ENCODE measurements around the gene SSX2IP. TPM values are rescaled to one million over a fixed set of nuclear protein-coding genes. Genes with fewer than 3 reads are reported as not detected.

SSX2IP gene
- total RNA-seq, 2 donors from 2014 or later = 4.1 to 10.7 TPM

DNA sequence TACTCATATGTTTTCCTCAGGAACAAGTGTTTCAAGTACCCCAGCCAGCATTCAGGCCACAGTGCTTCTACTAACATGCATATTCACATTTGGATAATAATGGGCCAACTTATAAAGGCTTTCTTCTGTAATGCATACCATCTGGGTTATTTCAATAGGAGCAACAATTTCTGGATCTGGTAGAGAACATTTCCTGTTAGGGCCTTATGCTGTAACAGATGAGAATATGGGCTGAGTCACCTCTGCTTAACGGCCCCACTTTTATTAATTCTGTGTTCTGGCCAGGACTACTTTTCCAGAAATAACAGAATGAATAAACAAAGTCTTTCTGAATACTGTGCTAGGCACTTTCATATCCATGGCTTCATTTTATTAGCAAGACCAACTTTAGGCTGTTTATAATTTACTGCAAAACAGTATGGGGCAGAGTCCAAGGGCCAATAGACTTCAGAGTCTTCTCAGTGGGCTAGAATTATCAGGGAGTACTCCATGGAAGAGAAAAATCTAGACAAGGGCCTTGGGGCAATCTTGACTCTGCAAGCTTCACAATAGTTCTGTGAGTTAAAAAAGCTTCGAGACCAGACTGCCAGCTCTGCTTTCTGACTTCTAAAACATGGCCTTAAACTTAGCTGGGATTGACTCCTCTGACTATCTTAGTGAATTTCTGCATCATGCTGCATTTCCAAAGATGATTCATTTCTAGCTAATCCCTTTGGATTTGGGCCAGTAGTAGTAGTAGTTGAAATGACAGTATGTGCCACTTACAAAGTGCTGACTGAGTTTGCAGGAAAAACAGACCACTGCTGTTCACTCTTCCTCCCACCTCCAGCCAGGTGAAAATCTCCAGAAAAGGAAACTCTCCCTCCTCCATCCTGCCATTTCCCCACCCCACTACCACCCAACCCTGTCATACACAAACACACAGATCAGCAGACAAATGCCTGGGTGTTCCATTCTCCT, 8.2 kb upstream of the SSX2IP start:
- Mint-ChIP-seq H3K27me3 (peaks cover 10% of the 10 kb centered on the region), H3K4me3 (no peak overlapping the region), H3K9me3 (no peaks in the 10 kb centered on the region), H3K4me1 (peaks cover 3% of the 10 kb centered on the region), H3K36me3 (ENCODE audit: low read depth) (no peaks in the 10 kb centered on the region), H3K27ac (no peak overlapping the region)
- ATAC-seq (replicated peaks) = no peak

DNA sequence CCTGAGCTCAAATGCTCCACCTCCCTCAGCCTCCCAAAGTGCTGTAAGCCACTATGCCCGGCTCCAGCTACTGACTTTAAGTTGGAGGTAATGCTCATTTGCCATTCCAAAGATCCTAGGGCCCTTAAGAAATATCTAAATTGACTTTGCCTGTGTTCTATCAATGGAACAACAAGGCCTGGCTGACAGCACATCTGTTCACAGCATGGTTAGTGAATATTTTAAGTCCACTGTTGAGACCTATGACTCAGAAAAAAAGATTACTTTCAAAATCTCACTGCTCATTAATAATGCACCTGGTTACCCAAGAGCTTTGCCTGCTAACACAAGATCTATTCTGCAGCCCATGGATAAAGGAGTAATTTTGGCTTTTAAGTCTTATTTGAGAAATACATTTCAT, 3.5 kb upstream of the SSX2IP start:
- Mint-ChIP-seq H3K4me3 (peak overlapping the region; percentile 81), H3K27me3 (no peaks in the 10 kb centered on the region), H3K36me3 (ENCODE audit: low read depth) (no peaks in the 10 kb centered on the region), H3K9me3 (no peaks in the 10 kb centered on the region), H3K27ac (no peak overlapping the region), H3K4me1 (peaks cover 21% of the 10 kb centered on the region)
- no peak for ATAC-seq (replicated peaks)

DNA sequence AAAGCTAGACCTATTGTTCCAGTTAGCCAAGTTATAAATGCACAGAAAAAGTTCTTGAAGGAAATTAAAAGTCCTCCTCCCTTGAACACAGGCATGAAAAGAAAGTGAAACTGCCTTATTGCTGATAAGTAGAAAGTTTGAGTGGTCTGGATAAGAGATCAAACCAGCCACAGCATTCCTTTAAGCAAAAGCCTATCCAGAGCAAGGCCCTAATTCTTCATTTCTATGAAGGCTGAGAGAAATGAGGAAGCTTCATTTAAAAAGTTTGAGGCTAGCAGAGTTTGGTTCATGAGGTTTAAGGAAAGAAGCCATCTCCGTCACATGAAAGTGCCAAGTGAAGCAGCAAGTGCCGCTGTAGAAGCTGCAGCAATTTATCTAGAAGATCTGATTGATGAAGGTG, 2.7 kb upstream of the SSX2IP start:
- peak overlapping the region; percentile 81 for H3K4me3 Mint-ChIP-seq
- no peaks in the 10 kb centered on the region for H3K36me3 Mint-ChIP-seq (ENCODE audit: low read depth)
- peak overlapping the region; percentile 81 for H3K27ac Mint-ChIP-seq
- no peaks in the 10 kb centered on the region for H3K9me3 Mint-ChIP-seq
- peaks cover 29% of the 10 kb centered on the region for H3K4me1 Mint-ChIP-seq
- H3K27me3 Mint-ChIP-seq = no peaks in the 10 kb centered on the region
- ATAC-seq (replicated peaks) = no peak

DNA sequence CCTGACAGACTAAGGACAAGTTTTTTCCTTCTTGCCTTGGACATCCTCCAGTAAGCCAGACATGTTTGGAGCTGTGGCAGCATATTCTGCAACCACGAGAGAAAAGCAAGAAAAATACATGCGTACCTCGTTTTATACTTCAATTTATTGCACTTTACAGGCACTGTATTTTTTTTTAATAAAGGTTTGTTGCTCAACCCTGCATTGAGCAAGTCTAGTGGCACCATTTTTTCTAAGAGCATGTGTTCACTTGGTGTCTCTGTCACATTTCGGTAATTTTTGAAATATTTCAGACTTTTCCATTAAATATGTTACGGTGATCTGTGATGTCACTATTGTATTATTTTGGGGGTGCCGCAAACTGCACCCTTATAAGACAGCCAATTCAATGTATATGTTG, 2.1 kb upstream of the SSX2IP start:
- no peaks in the 10 kb centered on the region for H3K36me3 Mint-ChIP-seq (ENCODE audit: low read depth)
- H3K4me1 Mint-ChIP-seq = peaks cover 33% of the 10 kb centered on the region
- no peaks in the 10 kb centered on the region for H3K9me3 Mint-ChIP-seq
- no peaks in the 10 kb centered on the region for H3K27me3 Mint-ChIP-seq
- peak overlapping the region; percentile 81 for H3K4me3 Mint-ChIP-seq
- H3K27ac Mint-ChIP-seq = peak overlapping the region; percentile 81
- no peak for ATAC-seq (replicated peaks)

DNA sequence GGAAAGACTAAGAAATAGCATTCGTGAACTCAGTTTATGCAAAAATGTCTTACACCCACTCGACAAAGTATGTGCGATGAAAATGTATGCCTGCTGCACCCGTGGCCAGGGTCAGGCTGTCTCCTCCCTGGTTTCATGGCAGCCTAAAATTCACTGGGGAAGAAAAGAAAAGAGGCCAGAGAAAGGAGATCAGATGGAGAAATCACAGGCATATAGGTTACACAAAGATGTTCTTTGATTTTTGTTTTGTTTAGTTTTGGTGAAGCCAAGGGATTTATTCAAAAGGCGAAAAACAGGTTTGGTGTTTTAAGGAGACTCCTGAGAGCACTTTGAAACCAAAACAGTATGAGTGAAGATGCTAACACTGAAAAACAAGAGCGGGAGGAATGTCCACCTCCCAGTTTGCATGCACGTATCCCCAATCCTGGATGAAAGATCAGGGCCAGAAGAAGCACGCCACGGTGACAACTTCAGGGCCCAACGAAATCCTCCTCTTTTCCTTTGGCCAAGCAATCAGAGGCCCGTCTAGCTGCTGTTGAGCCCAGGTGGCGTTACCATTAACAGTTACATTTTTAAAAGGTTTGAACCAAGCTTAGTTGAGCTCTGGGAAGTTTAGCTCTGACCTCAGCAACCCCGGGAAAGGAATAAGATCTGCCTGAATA, 992 bp upstream of the SSX2IP start:
- no peaks in the 10 kb centered on the region for H3K9me3 Mint-ChIP-seq
- no peaks in the 10 kb centered on the region for H3K36me3 Mint-ChIP-seq (ENCODE audit: low read depth)
- no peaks in the 10 kb centered on the region for H3K27me3 Mint-ChIP-seq
- H3K4me3 Mint-ChIP-seq = peak overlapping the region; percentile 94
- H3K4me1 Mint-ChIP-seq = peaks cover 38% of the 10 kb centered on the region
- H3K27ac Mint-ChIP-seq = peak overlapping the region; percentile 94
- no peak for ATAC-seq (replicated peaks)

DNA sequence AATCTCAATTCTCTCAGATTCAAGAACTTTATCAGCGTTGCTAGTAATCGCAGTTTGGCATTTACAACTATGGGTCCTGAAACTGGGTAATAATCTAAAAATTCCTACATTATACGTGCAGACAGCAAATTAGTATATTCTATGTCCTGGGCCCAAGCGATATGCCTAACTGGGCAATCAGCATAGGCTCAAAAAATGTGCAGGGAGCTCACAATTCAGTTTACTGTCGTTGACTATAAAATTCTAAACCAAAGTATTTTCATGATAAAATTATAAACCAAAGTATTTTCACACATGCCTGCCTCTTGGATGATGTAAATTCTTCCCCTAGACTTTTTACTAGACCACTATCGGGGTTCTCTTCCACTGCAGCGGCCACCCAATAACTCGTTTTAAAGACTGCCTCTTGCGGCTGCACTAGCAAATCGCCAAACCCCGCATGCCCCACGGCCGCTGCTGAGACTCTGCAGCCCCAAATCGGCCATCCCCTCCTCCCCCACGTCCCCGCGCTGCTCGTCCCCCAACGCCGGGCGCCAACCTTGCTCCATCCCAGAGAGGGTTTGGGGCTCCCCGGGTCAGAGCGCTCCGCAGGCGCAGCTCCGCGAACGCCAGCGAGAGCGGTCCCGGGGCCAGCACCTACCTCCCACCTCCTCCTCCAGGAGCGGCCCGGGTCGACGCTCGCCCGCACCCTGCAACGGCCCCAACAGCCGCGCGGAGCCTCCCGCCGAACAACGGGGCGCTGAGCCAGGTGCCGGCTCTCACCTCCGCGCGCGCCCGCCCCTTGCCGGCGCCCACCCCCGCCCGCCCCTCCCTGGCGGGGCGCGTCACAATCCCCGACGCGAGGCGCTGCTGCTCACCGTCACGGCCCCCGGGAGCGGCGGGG, 506 bp downstream of the SSX2IP start:
- H3K36me3 Mint-ChIP-seq (ENCODE audit: low read depth) = no peaks in the 10 kb centered on the region
- no peaks in the 10 kb centered on the region for H3K27me3 Mint-ChIP-seq
- peaks cover 38% of the 10 kb centered on the region for H3K4me1 Mint-ChIP-seq
- H3K9me3 Mint-ChIP-seq = no peaks in the 10 kb centered on the region
- H3K4me3 Mint-ChIP-seq = peak overlapping the region; percentile 94
- ATAC-seq (replicated peaks) = no peak
- H3K27ac Mint-ChIP-seq = peak overlapping the region; percentile 60

DNA sequence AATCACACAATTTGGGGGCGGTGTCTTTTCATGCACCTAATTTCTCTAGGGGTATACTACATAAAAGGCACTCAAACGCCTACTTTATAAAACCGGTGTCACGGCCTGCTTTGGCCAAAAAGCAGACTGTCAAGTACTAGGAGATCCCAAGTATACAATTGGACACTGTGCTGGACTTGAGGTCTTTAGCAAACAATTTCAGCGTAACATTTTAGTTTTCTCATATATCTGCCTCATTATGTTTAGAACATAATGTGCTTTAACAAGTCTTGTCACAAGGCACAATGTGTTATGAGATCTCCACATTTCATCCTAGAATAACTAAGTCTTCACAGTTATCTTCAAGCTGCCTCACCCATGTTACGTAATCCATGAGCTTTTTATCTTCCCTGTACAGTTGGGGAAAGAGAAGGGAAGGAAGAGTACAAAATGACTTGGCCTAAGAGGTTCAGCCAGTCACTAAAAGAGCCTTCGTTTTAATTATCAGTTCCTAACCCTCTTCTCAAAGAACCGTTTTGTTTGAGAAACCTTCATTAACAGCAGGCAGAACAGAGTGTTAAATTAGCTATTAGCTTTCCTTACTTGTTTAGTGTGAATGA, 1.7 kb downstream of the SSX2IP start:
- H3K4me3 Mint-ChIP-seq = peak overlapping the region; percentile 94
- H3K36me3 Mint-ChIP-seq (ENCODE audit: low read depth) = no peaks in the 10 kb centered on the region
- ATAC-seq (replicated peaks) = no peak
- no peak overlapping the region for H3K27ac Mint-ChIP-seq
- H3K27me3 Mint-ChIP-seq = no peaks in the 10 kb centered on the region
- H3K4me1 Mint-ChIP-seq = peaks cover 38% of the 10 kb centered on the region
- no peaks in the 10 kb centered on the region for H3K9me3 Mint-ChIP-seq

DNA sequence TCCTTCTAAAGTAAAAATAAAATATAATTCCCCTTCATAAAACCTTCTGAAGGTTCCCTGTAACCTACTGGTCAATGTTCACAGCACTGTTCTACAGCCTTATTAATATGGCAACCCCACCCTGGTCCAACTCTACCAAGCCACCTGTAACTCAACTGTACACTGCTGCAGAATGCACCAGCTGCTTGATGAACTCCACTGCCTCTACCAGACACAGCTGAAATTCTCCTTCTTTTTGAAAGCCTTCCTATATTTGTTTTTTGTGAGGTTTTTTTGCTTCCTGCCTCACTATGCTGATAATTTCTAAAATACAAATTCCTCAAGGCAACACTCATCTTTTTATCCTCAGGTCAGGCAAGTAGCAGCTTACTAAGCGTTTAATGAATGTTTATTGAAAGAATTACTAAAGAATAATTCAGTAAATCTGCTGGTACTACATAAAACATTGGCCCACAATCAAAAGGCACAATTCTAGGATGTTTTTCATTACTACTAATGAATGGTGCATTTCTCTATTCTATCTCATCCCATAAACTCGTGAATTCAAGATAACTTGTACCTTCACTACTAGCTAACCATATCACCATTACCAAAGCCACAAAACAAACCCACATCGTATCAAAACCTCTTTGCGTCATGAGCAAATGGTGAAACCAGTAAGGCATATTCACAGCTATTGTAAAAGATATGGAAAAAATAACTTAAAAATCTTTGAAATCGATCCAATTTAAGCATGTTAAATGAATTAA, 2.4 kb downstream of the SSX2IP start:
- ATAC-seq (replicated peaks) = no peak
- Mint-ChIP-seq H3K27ac (no peak overlapping the region), H3K9me3 (no peaks in the 10 kb centered on the region), H3K27me3 (no peaks in the 10 kb centered on the region), H3K36me3 (ENCODE audit: low read depth) (no peaks in the 10 kb centered on the region), H3K4me3 (peak overlapping the region; percentile 94), H3K4me1 (peaks cover 37% of the 10 kb centered on the region)

DNA sequence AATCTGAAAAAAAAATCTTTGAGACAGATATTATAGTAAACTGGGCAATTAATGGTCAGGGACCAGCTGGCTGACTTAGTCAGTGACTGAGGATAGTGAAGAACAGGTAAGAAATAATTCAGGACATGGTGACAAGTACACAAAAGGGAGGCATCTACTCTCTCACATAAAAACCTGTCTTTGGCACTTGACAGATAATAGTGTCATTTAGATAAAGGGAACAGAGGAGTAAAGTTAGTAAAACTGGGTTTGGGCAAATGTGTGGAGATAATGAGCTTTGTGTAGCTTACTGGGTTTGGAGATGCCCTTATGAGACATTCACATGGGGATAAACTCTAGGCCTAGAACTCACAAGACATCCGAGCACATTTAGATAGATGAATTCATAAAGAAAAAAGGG, 4.0 kb downstream of the SSX2IP start:
- no peaks in the 10 kb centered on the region for H3K27me3 Mint-ChIP-seq
- no peak overlapping the region for H3K4me3 Mint-ChIP-seq
- peaks cover 32% of the 10 kb centered on the region for H3K4me1 Mint-ChIP-seq
- H3K9me3 Mint-ChIP-seq = no peaks in the 10 kb centered on the region
- H3K27ac Mint-ChIP-seq = no peak overlapping the region
- ATAC-seq (replicated peaks) = no peak
- no peaks in the 10 kb centered on the region for H3K36me3 Mint-ChIP-seq (ENCODE audit: low read depth)

DNA sequence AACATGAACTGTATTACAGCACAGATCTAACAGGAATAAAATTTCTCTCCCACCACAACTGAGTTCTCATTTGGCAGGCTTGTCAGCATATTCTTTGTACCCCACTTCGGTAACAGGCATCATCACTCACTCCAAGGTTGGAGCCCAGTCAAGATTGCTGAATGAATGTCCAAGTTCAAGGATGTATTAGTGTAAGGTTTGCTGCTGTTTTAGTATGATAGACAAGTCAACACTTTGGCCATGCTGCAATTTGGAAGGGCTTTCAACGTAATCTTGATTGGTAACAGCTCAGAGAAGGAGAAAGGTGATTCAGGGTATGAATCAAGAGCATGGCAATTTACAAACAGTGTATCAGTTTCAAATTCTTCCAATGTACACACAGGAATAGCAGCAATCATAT, 6.8 kb downstream of the SSX2IP start:
- no peak for ATAC-seq (replicated peaks)
- Mint-ChIP-seq H3K36me3 (ENCODE audit: low read depth) (no peaks in the 10 kb centered on the region), H3K27me3 (no peaks in the 10 kb centered on the region), H3K4me3 (no peak overlapping the region), H3K9me3 (no peaks in the 10 kb centered on the region), H3K27ac (no peak overlapping the region), H3K4me1 (peaks cover 18% of the 10 kb centered on the region)

DNA sequence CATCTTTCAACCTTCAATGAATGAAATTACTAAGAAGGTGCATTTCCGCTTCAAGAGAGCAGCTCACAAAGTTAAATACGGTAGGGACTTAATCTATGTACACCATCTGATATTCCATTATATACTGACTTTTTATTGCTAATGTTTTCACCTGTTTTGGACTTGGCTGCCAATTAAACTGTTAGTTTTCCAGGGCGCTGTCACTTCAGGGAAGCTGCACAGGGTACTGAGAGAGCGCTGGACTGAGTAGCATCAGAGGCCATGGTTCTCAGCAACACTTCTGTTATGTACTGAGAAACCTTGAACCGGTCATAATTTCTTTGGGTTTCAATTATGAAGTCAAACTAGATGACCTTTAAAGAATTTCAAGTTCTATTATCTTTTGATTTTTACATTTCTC, 8.2 kb downstream of the SSX2IP start:
- no peak overlapping the region for H3K4me3 Mint-ChIP-seq
- no peaks in the 10 kb centered on the region for H3K36me3 Mint-ChIP-seq (ENCODE audit: low read depth)
- no peak for ATAC-seq (replicated peaks)
- no peaks in the 10 kb centered on the region for H3K27me3 Mint-ChIP-seq
- H3K27ac Mint-ChIP-seq = no peak overlapping the region
- H3K4me1 Mint-ChIP-seq = peaks cover 7% of the 10 kb centered on the region
- no peaks in the 10 kb centered on the region for H3K9me3 Mint-ChIP-seq

DNA sequence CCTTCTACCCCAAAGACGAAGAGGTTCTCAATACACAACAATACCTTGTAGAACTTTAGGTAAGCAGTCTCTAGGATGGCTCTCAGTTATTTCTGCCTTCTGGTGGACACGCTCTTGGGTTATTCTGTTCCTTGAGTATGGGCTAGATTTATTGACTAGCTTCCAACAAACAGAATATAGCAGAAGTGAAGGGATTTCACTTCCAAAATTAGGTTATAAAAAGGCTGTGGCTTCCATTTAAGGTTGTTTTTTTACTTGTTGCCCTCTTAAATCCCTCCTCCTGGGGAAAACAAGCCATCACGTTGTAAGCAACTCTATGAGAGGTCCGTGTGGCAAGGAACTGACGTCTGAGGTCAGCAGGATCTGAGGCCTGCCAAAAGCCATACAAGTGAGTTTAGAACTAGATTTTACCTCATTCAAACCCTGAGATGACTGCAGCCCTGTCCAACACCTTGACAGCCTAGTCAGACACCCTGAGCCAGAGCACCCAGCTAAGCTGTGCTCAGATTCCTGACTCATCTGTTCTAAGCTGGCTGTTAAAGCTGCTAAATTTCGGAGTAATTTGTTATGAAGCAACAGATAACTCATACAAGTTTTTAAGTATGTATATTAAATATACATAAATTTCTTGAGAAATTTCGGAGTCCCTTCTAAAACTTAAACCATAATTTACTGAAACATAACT, 12.7 kb downstream of the SSX2IP start:
- H3K27me3 Mint-ChIP-seq = no peaks in the 10 kb centered on the region
- no peaks in the 10 kb centered on the region for H3K9me3 Mint-ChIP-seq
- ATAC-seq (replicated peaks) = no peak
- no peak overlapping the region for H3K27ac Mint-ChIP-seq
- peaks cover 4% of the 10 kb centered on the region for H3K4me1 Mint-ChIP-seq
- H3K36me3 Mint-ChIP-seq (ENCODE audit: low read depth) = no peaks in the 10 kb centered on the region
- no peak overlapping the region for H3K4me3 Mint-ChIP-seq

DNA sequence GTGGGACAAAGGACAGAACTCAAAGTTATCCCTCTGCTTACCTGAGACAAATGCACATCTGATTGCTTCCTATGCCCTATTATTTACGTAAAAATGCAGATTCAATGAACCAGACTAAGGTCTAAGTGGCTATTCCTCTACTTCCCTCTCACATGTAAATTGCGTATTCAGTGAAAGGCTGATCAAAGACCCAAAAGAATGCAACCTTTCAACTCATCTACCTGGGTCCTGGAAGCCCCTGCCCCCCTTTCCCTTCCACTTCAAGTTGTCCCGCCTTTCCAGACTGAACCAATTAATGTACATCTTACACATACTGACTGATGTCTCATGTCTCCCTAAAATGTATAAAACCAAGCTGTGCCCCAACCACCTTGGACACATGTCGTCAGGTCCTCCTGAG, 14.6 kb downstream of the SSX2IP start:
- Mint-ChIP-seq H3K36me3 (ENCODE audit: low read depth) (no peaks in the 10 kb centered on the region), H3K27me3 (no peaks in the 10 kb centered on the region), H3K27ac (no peak overlapping the region), H3K9me3 (no peaks in the 10 kb centered on the region), H3K4me1 (no peaks in the 10 kb centered on the region), H3K4me3 (no peak overlapping the region)
- ATAC-seq (replicated peaks) = no peak
